GM19455 (cell line): ENCODE measurements around the gene PFKFB4.

ENCODE experiments used
- ATAC-seq: cut with Tn5 transposase; IDR thresholded peaks from one replicate; pipeline ENCODE4 v1.9.1; 2021; ENCODE audit not compliant: unreplicated experiment

The PFKFB4 gene

DNA sequence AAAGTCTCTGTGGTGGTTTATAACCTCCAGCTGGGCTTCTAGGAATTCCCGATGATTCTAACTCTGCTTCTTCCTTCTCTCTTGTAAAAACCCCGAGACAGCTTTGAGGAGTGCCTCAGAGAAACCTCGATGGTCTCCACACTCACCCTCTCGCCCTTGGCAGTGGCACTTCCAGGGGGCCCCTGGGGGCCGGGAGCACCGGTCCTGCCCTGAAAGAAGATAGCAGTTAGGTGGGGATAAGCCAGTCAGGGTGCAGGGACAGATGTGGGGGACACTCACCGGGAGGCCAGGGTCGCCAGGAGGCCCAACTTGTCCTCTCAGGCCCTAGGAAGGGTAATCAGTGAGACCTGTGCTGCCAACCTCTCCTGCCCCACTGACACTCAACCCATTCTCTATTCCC lies 28.8 kb upstream of the PFKFB4 start:
- ATAC-seq = no peak

DNA sequence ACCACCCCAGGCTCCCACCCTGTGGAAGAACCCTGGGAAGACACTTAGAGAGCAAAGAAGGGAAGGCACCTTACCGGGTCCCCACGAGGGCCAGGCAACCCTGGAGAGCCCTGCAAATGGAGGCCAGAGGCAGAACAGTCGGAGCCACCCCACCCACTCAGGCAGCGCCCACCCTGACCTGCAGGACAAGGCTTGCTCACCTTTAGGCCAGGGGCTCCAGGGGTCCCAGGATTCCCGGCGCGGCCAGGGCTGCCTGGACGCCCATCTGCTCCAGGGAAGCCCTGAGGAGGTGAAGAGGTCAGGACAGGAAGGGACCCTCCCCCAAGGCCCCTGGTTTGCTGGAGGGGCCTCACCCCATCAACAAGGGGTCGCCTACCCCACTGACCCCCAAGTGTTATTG lies 28.2 kb upstream of the PFKFB4 start:
- no peak for ATAC-seq

DNA sequence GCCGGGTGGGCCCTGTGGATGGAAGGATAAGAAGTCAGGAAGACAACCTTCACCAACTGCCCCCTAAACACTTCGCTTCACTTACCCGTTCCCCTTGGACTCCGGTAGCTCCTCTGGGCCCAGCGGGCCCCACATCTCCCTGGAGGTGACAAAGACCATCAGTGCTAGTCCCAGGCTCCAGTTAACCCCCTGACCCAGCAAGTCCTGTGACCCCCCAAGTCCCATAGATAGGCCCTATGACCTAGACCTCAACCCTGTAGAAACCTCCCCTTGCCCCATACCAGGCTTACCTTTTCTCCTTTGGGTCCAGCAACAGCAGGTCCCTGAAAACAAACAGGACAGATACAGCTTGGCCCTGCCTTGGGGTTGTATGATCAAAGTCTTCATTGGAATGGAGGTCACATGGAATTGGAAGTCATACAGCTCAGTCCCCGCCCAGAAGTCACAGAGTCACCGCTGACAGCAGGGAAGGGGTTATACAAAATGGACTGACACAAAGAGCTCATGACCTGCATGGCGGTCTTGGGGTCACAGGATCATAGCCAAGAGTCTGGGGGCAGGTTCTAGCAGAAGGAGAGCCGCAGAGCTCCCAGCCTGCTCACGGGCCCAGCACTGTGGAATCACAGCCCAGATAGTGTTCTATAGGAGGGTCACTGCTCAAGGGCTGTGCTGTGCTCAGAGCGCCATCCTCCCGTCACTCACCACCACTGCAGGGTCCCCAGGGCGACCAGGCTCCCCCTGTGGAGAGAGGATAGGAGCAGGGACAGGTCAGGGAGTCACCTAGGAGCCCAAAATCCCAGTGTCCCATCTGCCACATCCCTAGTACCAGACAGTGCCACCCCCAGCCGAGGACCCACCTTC lies 25.2 kb upstream of the PFKFB4 start:
- no peak for ATAC-seq

DNA sequence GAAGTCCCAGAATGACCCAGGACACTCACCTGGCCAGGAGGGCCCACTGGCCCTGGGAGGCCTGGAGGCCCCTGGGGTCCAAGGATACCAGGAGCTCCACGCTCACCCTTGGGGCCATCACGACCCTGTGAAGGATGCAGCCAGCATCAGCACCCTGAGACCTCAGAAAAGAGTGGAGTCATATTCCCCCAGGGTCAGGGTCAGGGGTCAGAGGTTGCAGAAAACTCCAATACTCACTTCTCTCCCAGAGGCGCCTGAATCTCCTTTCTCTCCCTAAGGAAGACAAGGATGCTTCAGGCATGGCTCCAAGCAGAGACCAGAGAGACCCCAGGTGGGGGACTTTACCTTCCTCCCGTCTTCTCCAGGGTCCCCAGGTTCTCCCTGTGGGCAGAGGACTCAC lies 20.0 kb upstream of the PFKFB4 start:
- ATAC-seq = no peak

DNA sequence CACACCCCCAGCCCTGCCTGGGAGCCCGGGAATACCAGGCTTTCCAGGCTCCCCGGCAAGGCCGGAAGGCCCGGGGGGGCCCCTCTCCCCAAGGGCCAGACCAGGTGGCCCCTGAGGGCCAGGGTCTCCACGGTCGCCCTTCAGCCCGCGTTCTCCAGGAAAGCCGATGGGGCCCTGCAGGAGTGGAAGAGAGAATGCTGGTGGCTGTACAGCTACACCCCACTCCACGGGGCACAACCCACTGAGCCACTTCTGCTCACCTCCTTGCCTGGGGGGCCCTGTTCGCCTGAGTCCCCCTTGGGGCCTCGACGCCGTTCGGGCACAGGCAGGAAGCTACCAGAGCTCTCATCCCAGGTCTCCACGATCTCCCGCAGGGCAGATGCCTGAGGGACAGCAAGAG lies 18.8 kb upstream of the PFKFB4 start:
- no peak for ATAC-seq

DNA sequence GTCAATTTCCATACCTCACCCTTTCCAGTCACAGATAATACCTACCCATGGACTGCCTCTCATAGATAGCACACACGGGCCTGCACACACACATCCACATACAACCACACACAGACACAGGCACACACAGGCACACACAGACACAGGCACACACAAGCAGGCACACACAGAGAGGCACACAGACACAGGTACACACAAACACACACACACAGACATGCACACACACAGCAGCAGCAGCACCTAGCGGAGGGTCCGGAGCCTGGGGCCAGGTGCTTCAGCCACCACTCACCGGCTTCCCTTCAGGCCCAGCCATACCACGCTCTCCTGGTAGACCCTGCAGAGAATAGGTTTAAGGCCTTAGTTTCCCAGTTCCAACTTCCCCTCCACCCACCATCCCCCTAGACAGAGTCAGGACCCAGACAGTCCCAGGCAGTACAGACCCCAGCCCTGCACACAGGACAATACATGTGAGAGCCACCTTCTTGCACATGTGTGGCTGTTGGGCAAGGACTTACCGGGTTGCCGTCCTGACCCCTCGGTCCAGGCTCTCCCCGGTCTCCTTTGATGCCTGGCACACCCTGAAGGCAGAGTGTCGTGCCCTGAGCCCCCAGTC lies 17.5 kb upstream of the PFKFB4 start:
- no peak for ATAC-seq

DNA sequence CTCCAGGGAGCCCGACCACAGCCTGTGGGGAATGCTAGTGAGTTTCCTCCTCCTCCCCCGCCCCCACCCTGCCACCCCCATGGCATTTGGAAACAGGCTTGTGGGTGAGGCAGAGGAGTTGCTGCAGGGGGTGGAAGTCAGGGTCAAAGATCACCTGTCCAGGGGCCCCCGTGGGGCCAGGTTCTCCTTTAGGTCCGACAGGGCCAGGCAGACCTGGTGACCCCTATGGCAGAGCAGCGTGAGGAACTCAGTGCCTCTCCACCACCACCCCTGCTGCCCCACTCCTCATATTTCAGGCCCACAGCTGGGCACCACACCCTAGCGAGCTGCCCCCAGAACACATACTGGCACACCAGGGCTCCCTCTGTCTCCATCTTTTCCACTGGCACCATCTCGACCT lies 15.9 kb upstream of the PFKFB4 start:
- no peak for ATAC-seq

DNA sequence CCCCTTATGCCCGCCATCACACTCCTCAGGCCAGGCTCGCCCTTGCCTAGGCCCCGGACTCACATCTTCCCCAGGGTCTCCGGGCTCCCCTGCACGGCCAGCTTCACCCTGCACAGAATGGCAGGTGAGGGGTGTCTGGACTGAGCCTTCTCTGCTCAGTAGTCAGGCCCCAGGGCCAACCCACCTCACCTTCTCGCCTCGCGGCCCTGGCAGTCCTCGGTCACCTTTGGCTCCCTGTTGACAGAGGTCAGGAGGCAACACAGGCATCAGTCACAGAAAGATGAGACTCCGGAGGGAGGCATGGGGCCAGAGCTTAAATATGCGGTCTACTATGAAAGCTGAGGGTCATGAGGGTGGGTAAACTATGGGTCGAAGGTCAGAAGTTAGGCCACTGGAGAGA lies 15.3 kb upstream of the PFKFB4 start:
- ATAC-seq = no peak

DNA sequence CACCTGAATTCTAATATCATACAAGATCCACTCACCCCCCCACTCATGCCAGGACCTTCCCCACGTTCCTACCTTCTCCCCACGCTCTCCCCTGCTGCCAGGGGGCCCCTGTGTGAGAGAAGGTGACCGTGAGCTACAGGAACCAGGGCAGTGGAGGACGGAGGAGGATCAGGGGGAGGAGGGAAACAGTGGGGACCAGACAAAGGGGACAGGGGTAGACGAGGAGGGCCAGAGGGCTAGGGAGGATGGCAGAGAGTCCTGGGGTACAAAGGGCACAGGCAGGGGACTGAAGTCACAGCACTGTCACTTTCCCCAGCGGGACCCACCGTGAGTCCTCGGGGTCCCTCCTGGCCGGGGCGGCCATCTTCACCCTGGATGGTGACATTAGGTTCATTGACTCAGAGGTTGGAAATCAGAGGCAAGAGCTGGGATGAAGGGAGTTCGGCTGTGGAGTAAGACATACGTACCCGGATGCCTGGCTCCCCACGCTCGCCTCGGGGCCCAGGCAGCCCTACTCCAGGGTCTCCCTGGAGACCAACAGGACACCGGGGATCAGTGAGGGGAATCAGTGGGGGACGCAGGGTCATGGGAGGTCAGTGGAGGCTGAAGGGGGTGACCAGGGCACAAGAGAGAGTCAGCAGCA lies 13.3 kb upstream of the PFKFB4 start:
- ATAC-seq = no peak

DNA sequence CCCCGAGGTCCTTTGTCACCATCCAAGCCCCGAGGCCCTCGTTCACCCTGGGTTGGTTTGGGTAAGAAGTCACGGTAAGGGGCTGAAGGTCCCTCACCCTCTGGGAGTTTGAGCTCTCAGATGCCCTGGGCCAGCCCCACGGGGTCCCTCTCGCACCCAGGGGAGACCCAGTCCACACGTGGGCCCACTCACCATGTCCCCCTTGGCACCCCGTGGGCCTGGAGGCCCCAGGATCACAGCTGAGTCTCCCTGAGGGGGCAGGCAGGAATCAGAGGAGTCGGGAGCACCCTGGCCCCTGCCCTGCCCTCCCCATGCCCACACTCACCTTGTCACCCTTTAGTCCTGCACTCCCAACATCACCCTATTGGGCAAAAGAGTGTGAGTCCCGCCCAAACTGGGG lies 12.8 kb upstream of the PFKFB4 start:
- no peak for ATAC-seq

DNA sequence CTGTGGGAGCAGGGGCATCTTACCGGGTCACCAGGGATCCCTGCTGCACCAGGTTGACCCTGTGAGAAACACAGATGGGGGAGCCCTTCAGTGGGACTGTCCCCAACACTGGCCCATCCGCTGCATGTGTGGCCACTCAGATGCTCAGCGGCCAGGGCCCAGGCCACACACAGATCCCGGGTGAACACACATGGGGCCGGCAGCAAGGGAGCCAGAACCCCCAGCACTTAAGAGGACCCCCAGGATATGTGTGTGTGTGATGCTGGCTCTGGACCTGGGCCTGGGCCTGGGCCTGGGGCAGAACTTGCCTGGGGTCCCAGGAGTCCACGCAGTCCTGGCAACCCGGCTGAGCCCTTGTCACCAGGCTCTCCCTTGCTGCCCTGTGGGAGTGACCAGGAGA lies 11.9 kb upstream of the PFKFB4 start:
- no peak for ATAC-seq

DNA sequence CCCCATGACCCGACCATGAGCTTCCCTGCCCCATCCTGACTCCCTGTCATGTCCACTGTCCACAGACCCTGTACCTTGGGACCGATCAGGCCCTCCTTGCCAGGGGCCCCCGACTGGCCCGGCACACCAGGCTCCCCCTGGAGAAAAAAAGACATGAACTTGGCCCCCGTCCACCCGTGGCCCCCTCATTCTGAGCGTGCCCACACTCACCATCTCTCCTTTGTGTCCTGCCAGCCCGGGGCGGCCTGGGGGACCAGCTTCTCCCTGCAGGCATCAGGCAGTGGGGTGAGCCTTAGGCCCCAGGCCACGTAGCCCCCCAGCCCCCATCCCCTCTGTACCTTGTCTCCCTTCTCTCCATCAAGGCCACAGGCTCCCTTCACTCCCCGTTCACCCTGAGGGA lies 10.9 kb upstream of the PFKFB4 start:
- ATAC-seq = no peak

DNA sequence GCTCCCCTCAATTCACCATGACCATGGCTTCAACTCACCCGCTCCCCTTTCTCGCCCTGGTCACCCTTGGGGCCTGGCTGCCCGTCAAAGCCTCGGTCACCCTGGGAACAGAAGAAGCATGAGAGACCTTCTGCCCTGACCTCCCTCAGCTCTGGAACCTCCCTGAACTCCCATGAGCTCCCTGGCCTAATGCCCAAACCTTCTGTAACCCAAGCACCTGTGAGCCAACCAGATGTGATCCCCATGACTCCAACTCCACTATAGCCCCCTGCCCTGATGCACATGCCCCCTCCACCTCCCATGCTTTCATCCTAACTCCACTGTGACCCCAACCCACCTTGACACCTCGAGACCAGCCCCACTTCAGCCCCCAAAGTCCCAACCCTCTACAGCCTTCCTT lies 10.5 kb upstream of the PFKFB4 start:
- ATAC-seq = no peak

DNA sequence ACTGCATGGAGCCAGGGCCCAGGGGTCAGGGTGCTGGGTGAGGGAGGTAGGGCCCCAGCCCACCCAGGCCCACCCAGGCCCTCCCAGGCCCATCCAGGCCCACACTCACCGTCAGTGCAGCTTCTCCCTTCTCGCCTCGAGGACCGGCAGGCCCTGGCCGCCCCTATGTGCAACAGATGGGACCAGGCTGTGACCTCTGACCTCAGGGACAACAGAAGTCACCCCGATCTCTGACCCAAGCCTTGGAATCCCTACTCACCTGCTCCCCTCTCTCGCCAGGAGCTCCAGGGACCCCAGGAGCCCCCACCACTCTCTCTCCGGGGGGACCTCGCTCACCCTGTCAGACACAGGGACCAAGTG lies 9.8 kb upstream of the PFKFB4 start:
- ATAC-seq = no peak

DNA sequence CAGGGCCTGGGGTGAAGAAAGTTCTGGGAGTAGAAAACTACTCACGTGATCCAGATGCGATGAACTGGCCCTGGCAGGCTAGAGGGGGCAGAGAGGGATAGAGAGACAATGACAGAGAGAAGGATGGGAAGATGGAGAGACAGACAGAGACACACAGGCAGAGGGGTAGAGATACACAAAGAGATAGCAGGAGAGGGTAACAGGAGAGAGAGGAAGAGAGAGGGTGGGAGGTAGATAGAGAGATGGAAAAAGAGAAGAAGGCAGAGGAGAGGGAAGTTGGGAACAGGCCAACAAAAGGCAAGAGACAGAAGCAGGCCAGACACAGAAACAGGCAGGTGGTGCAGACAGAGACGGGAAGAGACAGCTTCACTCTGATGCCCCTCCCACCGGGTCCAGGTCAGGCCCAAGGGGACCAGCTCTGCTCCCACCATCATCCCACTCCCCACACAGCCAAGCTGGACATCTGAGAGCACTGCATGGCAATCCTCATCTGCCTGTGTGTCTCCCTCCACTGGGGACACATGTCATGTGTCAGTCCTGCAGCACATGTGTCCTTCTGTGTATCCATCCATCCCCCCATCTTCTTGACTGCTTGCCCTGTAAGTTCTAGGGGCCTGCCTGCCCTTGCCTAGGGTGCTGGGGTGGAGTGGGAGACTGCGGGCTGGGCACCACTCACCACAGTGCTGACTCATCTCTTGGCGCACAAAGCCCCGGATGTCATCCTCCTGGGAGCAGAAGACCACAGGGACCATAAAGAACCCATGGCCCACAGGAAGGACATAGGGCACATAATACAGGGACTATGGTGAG lies 9.2 kb upstream of the PFKFB4 start:
- ATAC-seq = no peak

DNA sequence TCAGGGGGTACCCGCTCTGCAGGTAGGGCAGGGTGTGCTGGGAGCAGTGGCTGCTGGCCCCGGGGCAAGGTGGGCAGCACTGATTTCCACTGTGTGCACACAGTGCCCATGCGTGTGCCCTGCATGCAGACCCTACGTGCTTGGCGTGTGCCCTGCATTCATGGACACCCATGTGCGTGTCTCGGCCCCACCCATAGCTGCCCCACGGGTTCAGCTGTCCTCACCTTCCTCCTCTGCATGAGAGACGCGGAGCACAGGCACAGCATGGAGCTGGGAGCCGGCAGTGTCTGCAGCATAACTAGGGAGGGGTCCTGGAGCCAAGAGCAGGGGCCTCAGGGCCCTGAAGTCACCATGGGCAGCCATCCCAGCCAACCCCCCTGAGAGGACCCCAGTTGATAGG lies 8.6 kb upstream of the PFKFB4 start:
- ATAC-seq = no peak

DNA sequence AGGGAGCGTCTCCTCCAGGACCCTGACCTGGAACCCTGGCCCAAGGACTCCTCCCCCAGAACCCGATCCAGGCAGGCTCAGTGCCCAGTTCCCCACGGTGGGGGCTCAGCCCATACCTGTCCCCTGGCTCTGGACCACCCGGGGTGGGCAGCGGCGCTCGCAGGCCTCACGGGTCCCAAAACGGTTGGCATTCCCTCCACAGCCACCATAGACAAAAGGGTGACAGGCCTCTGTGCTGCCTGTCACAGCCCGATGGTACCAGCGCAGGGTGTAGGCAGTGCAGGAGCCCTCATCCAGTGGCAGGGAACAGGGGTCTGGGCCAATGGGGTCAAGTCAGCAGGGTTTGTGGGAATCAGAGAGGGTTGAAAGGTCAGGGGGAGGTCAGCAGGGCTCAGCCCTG lies 8.1 kb upstream of the PFKFB4 start:
- no peak for ATAC-seq

DNA sequence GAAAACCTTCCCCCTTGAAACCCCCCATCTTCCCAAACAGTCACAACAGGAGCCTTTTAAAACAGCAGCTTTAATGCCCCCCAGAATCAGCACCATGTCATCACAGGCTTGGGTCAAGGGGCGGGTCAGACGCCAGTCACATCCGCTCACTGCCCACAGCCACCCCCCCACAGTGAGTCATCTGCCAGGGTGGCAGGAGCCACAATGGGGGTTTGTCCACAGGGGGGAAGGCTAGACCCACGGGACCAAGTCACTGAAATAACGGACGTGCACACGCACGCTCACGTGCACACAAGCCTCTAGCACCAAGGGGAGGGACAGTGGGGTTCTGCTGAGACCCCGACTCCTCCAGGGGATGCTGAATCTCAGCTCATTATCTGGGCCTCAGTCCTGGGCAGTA lies 7.4 kb upstream of the PFKFB4 start:
- ATAC-seq = no peak

DNA sequence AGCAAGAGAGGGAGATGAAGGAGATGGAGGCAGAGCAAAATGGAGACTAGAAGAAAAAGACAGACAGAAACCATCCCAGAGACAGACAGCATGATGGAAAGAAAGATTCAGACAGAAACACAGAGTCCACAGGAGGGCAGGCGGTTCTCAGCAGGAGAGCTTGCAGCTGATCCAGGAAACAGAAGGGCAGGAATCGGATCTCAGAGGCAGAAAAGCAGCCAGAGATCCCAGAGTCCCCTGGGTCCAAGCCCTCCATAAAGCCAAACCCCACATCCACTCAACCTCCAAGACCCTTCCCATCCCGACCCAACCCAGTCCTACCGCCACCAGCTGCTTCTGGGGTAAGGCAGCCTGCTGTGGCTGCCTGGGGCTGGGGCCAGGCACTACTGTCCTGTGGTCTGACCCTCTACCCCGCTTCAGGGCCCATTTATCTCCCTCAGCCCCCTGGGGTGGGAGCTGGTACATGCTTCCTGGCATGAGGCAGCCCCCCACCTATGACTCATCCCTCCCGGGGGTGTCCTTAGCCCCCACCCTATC lies 6.8 kb upstream of the PFKFB4 start, which contains the start of gene UCN2:
Gene UCN2, minus strand, starts transcription at position 400 of the 537 bp plus-strand sequence. CDS start 657 bp downstream, outside the sequence.
- no peak for ATAC-seq

DNA sequence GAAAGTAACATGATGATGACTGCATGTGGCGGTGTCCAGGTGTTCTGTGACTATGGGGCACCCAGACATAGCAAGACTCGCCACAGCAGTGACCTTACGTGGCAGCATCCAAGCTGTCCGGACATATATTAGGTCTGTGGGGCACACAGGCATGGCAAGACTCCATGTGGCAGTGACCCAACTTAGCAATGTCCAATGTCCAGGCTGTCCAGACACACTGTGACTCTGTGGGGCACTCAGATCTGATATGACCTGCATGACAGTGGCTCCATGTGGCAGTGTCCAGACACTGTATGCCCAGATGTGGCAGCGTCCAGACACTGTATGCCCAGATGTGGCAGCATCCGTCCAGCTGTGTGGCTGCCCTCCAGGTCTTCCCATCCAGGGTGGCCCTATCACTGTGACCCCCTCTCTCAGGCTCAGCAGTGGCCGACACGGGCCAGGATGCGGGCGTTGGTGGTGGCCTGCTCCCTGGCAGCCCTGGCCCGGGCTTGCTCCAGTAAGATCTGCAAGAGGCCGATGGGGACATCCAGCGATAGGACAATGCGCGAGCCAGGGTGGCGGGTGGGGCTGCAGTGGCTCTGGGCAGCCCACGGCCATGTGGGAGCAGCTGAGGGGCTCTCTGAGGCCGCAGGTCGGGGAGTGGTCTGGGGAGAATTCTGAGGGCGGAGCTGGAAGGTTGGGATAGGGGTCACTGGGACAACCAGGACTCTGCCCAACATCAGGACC lies 5.9 kb upstream of the PFKFB4 start:
- no peak for ATAC-seq
